HG02759 (cell line): Measurements from ENCODE around the gene APOL2.
"Not testable (repeated sequence)": the region's sequence is repeated elsewhere in the genome, so short reads cannot be mapped to it uniquely, and the experiment has no call there.

Experiments
- ATAC-seq: cut with Tn5 transposase; IDR thresholded peaks from one replicate; pipeline ENCODE4 v1.9.1; 2021; ENCODE audit warnings: mild to moderate bottlenecking, moderate library complexity; ENCODE audit not compliant: unreplicated experiment

Gene APOL2

GRCh38 chr22:36245805-36246356 lies 6.6 kb upstream of the APOL2 start:
- ATAC-seq = no peak

- ATAC-seq = no peak
These were observed 5.4 kb upstream of the APOL2 start for GRCh38 chr22:36244522-36245391.

GRCh38 chr22:36243986-36244385 lies 4.7 kb upstream of the APOL2 start:
- no peak for ATAC-seq

GRCh38 chr22:36239150-36239400 lies 252 bp downstream of the APOL2 start:
- peak; percentile 28 for ATAC-seq

GRCh38 chr22:36238373-36239149 lies 766 bp downstream of the APOL2 start:
- ATAC-seq = peak; percentile 10

GRCh38 chr22:36237462-36238372 lies 1.6 kb downstream of the APOL2 start:
- no peak for ATAC-seq

GRCh38 chr22:36236388-36237319 lies 2.7 kb downstream of the APOL2 start:
- ATAC-seq = no peak

- no peak for ATAC-seq
These were observed 3.7 kb downstream of the APOL2 start for GRCh38 chr22:36235585-36235984.

GRCh38 chr22:36234919-36235318 lies 4.4 kb downstream of the APOL2 start:
- no peak for ATAC-seq

- ATAC-seq = no peak
These were observed 5.1 kb downstream of the APOL2 start for GRCh38 chr22:36234213-36234612.

- no peak for ATAC-seq
These were observed 5.5 kb downstream of the APOL2 start for GRCh38 chr22:36233796-36234195.

- ATAC-seq = no peak
These were observed 6.5 kb downstream of the APOL2 start for GRCh38 chr22:36232715-36233401.

GRCh38 chr22:36231051-36231450 lies 8.3 kb downstream of the APOL2 start:
- ATAC-seq = not testable (repeated sequence)

- not testable (repeated sequence) for ATAC-seq
These were observed 9.7 kb downstream of the APOL2 start for GRCh38 chr22:36229649-36230048.

GRCh38 chr22:36228944-36229343 lies 10.4 kb downstream of the APOL2 start:
- no peak for ATAC-seq

GRCh38 chr22:36228369-36228768 lies 11.0 kb downstream of the APOL2 start:
- ATAC-seq = not testable (repeated sequence)

GRCh38 chr22:36227806-36228205 lies 11.5 kb downstream of the APOL2 start:
- ATAC-seq = no peak

GRCh38 chr22:36227396-36227795 lies 11.9 kb downstream of the APOL2 start:
- no peak for ATAC-seq

- no peak for ATAC-seq
These were observed 13.1 kb downstream of the APOL2 start for GRCh38 chr22:36226189-36226588.
